A673 (cell line): Measurements from ENCODE around the gene BBS4. TPM values are rescaled to one million over a fixed set of nuclear protein-coding genes. Genes with fewer than 3 reads are reported as not detected.
"Not testable (repeated sequence)": the region's sequence is repeated elsewhere in the genome, so short reads cannot be mapped to it uniquely, and the experiment has no call there.

ENCODE experiments used
- BruUV-seq: library from RNA; stranded (reverse); fragments of 400-500 nt; replicated peaks from 2 replicates; lab custom pipeline; 2021; lab: Mats Ljungman, UMichigan
- CTCF ChIA-PET: fragments of 300-600 bp; sonication (Branson Sonifier 250); formaldehyde crosslinking; loops from one replicate; lab custom pipeline; 2022; ENCODE audit warnings: antibody characterized with exemption; lab: Charles Lee
- POLR2A ChIA-PET: fragments of 300-600 bp; sonication (Branson Sonifier 250); formaldehyde crosslinking; loops from one replicate; lab custom pipeline; 2022; ENCODE audit warnings: antibody characterized with exemption; ENCODE audit not compliant: low non-redundant PET; lab: Charles Lee
- DNase-seq: peaks from one replicate; pipeline ENCODE4 v3.0.0-alpha.2; 2015; ENCODE audit warnings: low spot score
- H3K27ac ChIP-seq: fragments of 200-600 bp; sonication (generic); 2 replicates; pipeline ENCODE4 v1.5.1; 2016; ENCODE audit warnings: mixed run types, low read depth, mild to moderate bottlenecking, mixed read lengths, antibody characterized with exemption, low read length; ENCODE audit not compliant: poor library complexity, severe bottlenecking
- H3K27me3 ChIP-seq: fragments of 200-600 bp; sonication (generic); replicated peaks from 2 replicates; pipeline ENCODE4 v1.6.1; 2017; ENCODE audit warnings: mixed run types, low read depth, mild to moderate bottlenecking, mixed read lengths, antibody characterized with exemption, low read length; ENCODE audit not compliant: insufficient read depth, poor library complexity
- H3K36me3 ChIP-seq: fragments of 200-600 bp; sonication (generic); 2 replicates; pipeline ENCODE4 v1.6.1; 2016; ENCODE audit warnings: mixed run types, mild to moderate bottlenecking, mixed read lengths, antibody characterized with exemption, low read length; ENCODE audit not compliant: insufficient read depth, poor library complexity, severe bottlenecking
- H3K4me1 ChIP-seq: fragments of 200-600 bp; sonication (generic); 2 replicates; pipeline ENCODE4 v1.6.1; 2017; ENCODE audit warnings: mixed run types, mild to moderate bottlenecking, mixed read lengths, antibody characterized with exemption, low read length; ENCODE audit not compliant: insufficient read depth, poor library complexity, severe bottlenecking
- H3K4me3 ChIP-seq: fragments of 200-600 bp; sonication (generic); 2 replicates; pipeline ENCODE4 v1.5.1; 2016; ENCODE audit warnings: low read depth, mixed run types, mild to moderate bottlenecking, mixed read lengths, low read length; ENCODE audit not compliant: poor library complexity, severe bottlenecking
- H3K9me3 ChIP-seq: fragments of 200-600 bp; sonication (generic); 2 replicates; pipeline ENCODE4 v1.6.1; 2016; ENCODE audit warnings: mixed run types, low read depth, mild to moderate bottlenecking, mixed read lengths, antibody characterized with exemption, low read length; ENCODE audit not compliant: poor library complexity, severe bottlenecking
- CTCF ChIP-seq: fragments of 300-800, 200-600 bp; sonication (generic); conservative IDR thresholded peaks from 2 replicates; pipeline ENCODE4 v1.5.1; 2017; ENCODE audit warnings: low read depth, mild to moderate bottlenecking, antibody characterized with exemption, low read length, moderate library complexity, mixed read lengths
- EZH2 ChIP-seq: fragments of 200-600 bp; sonication (generic); IDR thresholded peaks from 2 replicates; pipeline ENCODE4 v1.6.1; 2017; ENCODE audit warnings: borderline replicate concordance, low read depth, mild to moderate bottlenecking, mixed read lengths, antibody characterized with exemption, low read length; ENCODE audit not compliant: poor library complexity, severe bottlenecking
- intact Hi-C: fragments of 100-400 bp; cut with micrococcal nuclease; formaldehyde crosslinking; loops from one replicate; pipeline ENCODE4 v1.10.0; 2022; ENCODE audit not compliant: unreplicated experiment
- total RNA-seq: library from RNA; stranded (reverse); gene quantifications from 2 replicates; pipeline ENCODE4 v1.2.3, GENCODE V29; 2021

BBS4 gene
- total RNA-seq, 1 experiment from 2014 or later, result 22.9 TPM

GRCh38 chr15:72670656-72671352 is 15.2 kb upstream of the BBS4 start:
- H3K27ac ChIP-seq, H3K36me3 ChIP-seq, POLR2A ChIA-PET, intact Hi-C loops, BruUV-seq, H3K4me3 ChIP-seq, H3K9me3 ChIP-seq, H3K27me3 ChIP-seq, H3K4me1 ChIP-seq: not testable (repeated sequence)
- peak; percentile 65 for DNase-seq
- CTCF ChIA-PET, result interaction anchor here (0.7 to 1.4 kb wide), 2 partner anchors 13 to 358 kb away, joined by 3 to 4 read pairs; no protein-coding TSS in a partner anchor
- peak; percentile 65 for TF ChIP-seq CTCF

GRCh38 chr15:72671525-72671924 is 14.5 kb upstream of the BBS4 start:
- no peak overlapping the region for H3K4me3 ChIP-seq
- no peak overlapping the region for H3K27ac ChIP-seq
- no TSS peak for BruUV-seq
- intact Hi-C loops, result no loop called here
- TF ChIP-seq CTCF (no peak), EZH2 (no peak)
- no peak for DNase-seq
- POLR2A ChIA-PET, result no interaction called here
- no peaks in the 10 kb centered on the region for H3K9me3 ChIP-seq
- CTCF ChIA-PET, result interaction anchor here (0.6 to 1.4 kb wide), 3 partner anchors 10 to 358 kb away, joined by 3 to 4 read pairs (median 3); no protein-coding TSS in a partner anchor
- no peaks in the 10 kb centered on the region for H3K36me3 ChIP-seq
- H3K4me1 ChIP-seq, result no peaks in the 10 kb centered on the region
- no peaks in the 10 kb centered on the region for H3K27me3 ChIP-seq

GRCh38 chr15:72676838-72677237 is 9.2 kb upstream of the BBS4 start:
- DNase-seq, result no peak
- intact Hi-C loops, result no loop called here
- CTCF ChIA-PET, result no interaction called here
- H3K27me3 ChIP-seq, result peaks cover 4% of the 10 kb centered on the region
- no TSS peak for BruUV-seq
- no peaks in the 10 kb centered on the region for H3K9me3 ChIP-seq
- no peaks in the 10 kb centered on the region for H3K36me3 ChIP-seq
- TF ChIP-seq CTCF, result no peak
- TF ChIP-seq EZH2, result no peak
- POLR2A ChIA-PET, result no interaction called here
- H3K4me3 ChIP-seq, result no peak overlapping the region
- no peak overlapping the region for H3K27ac ChIP-seq
- H3K4me1 ChIP-seq, result no peaks in the 10 kb centered on the region
